Measurements from ENCODE around the gene DPP10. TPM values are rescaled to one million over a fixed set of nuclear protein-coding genes. Genes with fewer than 3 reads are reported as not detected.

Gene DPP10
- total RNA-seq, 1 experiment from 2014 or later, result not detected

- Histone ChIP-seq H4K20me1 (ENCODE audit: low read length) (no peaks in the 10 kb centered on the region), H2AFZ (ENCODE audit: low read length) (no peak overlapping the region), H3K27me3 (ENCODE audit: low read length) (no peaks in the 10 kb centered on the region), H3K9me2 (replicated peaks; ENCODE audit: low read length) (no peaks in the 10 kb centered on the region), H3K9ac (ENCODE audit: low read length) (no peak overlapping the region), H3K79me2 (ENCODE audit: low read length) (no peaks in the 10 kb centered on the region), H3K36me3 (ENCODE audit: low read depth, low read length) (no peaks in the 10 kb centered on the region), H3K27ac (ENCODE audit: low read length) (no peak overlapping the region), H3K9me3 (ENCODE audit: low read length) (no peaks in the 10 kb centered on the region), H3K4me1 (ENCODE audit: insufficient read depth, low read length) (no peaks in the 10 kb centered on the region), H3F3A (ENCODE audit: low read length, unreplicated experiment) (no peaks in the 10 kb centered on the region), H3K4me2 (ENCODE audit: low read length) (no peak overlapping the region), H3K4me3 (ENCODE audit: low read length) (no peak overlapping the region)
- ATAC-seq (no peak), DNase-seq (no peak)
- intact Hi-C loops (cut with micrococcal nuclease), result no loop called here
- TF ChIP-seq EZH2 (IDR thresholded peaks at IDR 0.05; ENCODE audit: low read length, unreplicated experiment) (no peak), CTCF (conservative IDR thresholded peaks at IDR 0.05; ENCODE audit: low read depth, low read length) (no peak), EZH2phosphoT487 (IDR thresholded peaks at IDR 0.05; ENCODE audit: borderline replicate concordance, low read length) (no peak)
- ChIA-PET POLR2A (ENCODE audit: unreplicated experiment) (no interaction called here), CTCF (no interaction called here)
- BruUV-seq (replicated peaks), result no TSS peak
These were observed 4.1 kb downstream of the DPP10 start for GRCh38 chr2:114446571-114446970.

GRCh38 chr2:114450639-114451038, 8.2 kb downstream of the DPP10 start:
- no peak overlapping the region for H3K4me2 ChIP-seq (ENCODE audit: low read length)
- H3K9ac ChIP-seq (ENCODE audit: low read length), result no peak overlapping the region
- no peaks in the 10 kb centered on the region for H3K4me1 ChIP-seq (ENCODE audit: insufficient read depth, low read length)
- no peak overlapping the region for H3K27ac ChIP-seq (ENCODE audit: low read length)
- no TSS peak for BruUV-seq (replicated peaks)
- ChIA-PET POLR2A (ENCODE audit: unreplicated experiment) (no interaction called here), CTCF (interaction anchor here (0.7 kb wide), 1 partner anchor 464 kb away, joined by 3 read pairs; no protein-coding TSS in a partner anchor)
- no peaks in the 10 kb centered on the region for H3F3A ChIP-seq (ENCODE audit: low read length, unreplicated experiment)
- no peaks in the 10 kb centered on the region for H4K20me1 ChIP-seq (ENCODE audit: low read length)
- no peak for DNase-seq
- intact Hi-C loops (cut with micrococcal nuclease), result no loop called here
- H2AFZ ChIP-seq (ENCODE audit: low read length), result no peak overlapping the region
- no peak for ATAC-seq
- H3K9me3 ChIP-seq (ENCODE audit: low read length), result no peaks in the 10 kb centered on the region
- H3K9me2 ChIP-seq (replicated peaks; ENCODE audit: low read length), result no peaks in the 10 kb centered on the region
- no peak overlapping the region for H3K4me3 ChIP-seq (ENCODE audit: low read length)
- H3K27me3 ChIP-seq (ENCODE audit: low read length), result 0 out of 2 replicates have a peak, but pooled peaks cover 11% of the 10 kb centered on the region
- no peak for TF ChIP-seq EZH2 (IDR thresholded peaks at IDR 0.05; ENCODE audit: low read length, unreplicated experiment)
- no peak for TF ChIP-seq EZH2phosphoT487 (IDR thresholded peaks at IDR 0.05; ENCODE audit: borderline replicate concordance, low read length)
- TF ChIP-seq CTCF (conservative IDR thresholded peaks at IDR 0.05; ENCODE audit: low read depth, low read length), result no peak
- H3K36me3 ChIP-seq (ENCODE audit: low read depth, low read length), result no peaks in the 10 kb centered on the region
- H3K79me2 ChIP-seq (ENCODE audit: low read length), result no peaks in the 10 kb centered on the region

GRCh38 chr2:114456566-114456965, 14.1 kb downstream of the DPP10 start:
- Histone ChIP-seq H3K9me3 (ENCODE audit: low read length) (no peaks in the 10 kb centered on the region), H3K4me3 (ENCODE audit: low read length) (no peak overlapping the region), H3K27ac (ENCODE audit: low read length) (no peak overlapping the region), H3K4me1 (ENCODE audit: insufficient read depth, low read length) (no peaks in the 10 kb centered on the region), H4K20me1 (ENCODE audit: low read length) (no peaks in the 10 kb centered on the region), H3K36me3 (ENCODE audit: low read depth, low read length) (no peaks in the 10 kb centered on the region), H3K79me2 (ENCODE audit: low read length) (no peaks in the 10 kb centered on the region), H3K27me3 (ENCODE audit: low read length) (peaks cover 40% of the 10 kb centered on the region), H3K9me2 (replicated peaks; ENCODE audit: low read length) (no peaks in the 10 kb centered on the region), H3K9ac (ENCODE audit: low read length) (no peak overlapping the region), H3K4me2 (ENCODE audit: low read length) (no peak overlapping the region), H2AFZ (ENCODE audit: low read length) (no peak overlapping the region), H3F3A (ENCODE audit: low read length, unreplicated experiment) (no peaks in the 10 kb centered on the region)
- CTCF ChIA-PET, result no interaction called here
- TF ChIP-seq EZH2 (IDR thresholded peaks at IDR 0.05; ENCODE audit: low read length, unreplicated experiment) (no peak), CTCF (conservative IDR thresholded peaks at IDR 0.05; ENCODE audit: low read depth, low read length) (no peak)
- intact Hi-C loops (cut with micrococcal nuclease), result no loop called here
- no peak for ATAC-seq
- no TSS peak for BruUV-seq (replicated peaks)
- POLR2A ChIA-PET (ENCODE audit: unreplicated experiment), result no interaction called here
- DNase-seq, result no peak

All from PC-3 (cell line).